Mononuclear cell (primary cell): ENCODE measurements around the gene KAZN. TPM values are rescaled to one million over a fixed set of nuclear protein-coding genes. Genes with fewer than 3 reads are reported as not detected.

ENCODE experiments used
- H3K27me3 ChIP-seq: 2 replicates; pipeline ENCODE4 v1.6.0; 2011; ENCODE audit warnings: low read length, control low read depth; ENCODE audit not compliant: insufficient read depth
- H3K4me1 ChIP-seq: 2 replicates; pipeline ENCODE4 v1.5.1; 2011; ENCODE audit warnings: mild to moderate bottlenecking, low read length, control low read depth; ENCODE audit not compliant: insufficient read depth
- H3K4me3 ChIP-seq: 2 replicates; pipeline ENCODE4 v1.5.1; 2011; ENCODE audit warnings: mild to moderate bottlenecking, low read length, moderate library complexity
- H3K9me3 ChIP-seq: 2 replicates; pipeline ENCODE4 v1.5.1; 2011; ENCODE audit warnings: low read depth, mild to moderate bottlenecking, control low read depth, low read length
- total RNA-seq: library from RNA; depleted of rRNA; stranded (reverse); fragments of >200 nt; gene quantifications from one replicate; pipeline ENCODE4 v1.2.3, GENCODE V29; 2012

KAZN gene
- total RNA-seq, 1 donor: 0.31 TPM

DNA sequence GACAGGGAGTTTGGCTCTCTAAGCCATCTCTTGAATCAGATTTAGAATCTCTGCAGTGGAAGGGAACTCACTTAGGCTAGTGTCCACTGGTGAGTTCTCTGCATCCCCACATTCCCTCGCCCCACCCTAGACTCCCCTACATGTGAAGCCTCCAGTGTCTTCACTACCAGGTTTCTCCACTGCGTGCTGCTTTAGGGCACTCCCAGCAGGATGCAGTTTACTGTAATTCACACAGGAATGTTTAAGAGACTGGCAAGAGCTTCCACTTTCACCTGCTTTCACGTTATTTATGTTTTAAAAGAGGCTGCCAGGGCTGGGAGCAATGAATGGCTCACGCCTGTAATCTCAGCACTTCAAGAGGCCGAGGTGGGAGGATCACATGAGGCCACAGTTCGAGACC lies 60.2 kb downstream of the KAZN start:
- no peaks in the 10 kb centered on the region for H3K9me3 ChIP-seq
- no peaks in the 10 kb centered on the region for H3K4me1 ChIP-seq
- H3K4me3 ChIP-seq: no peak overlapping the region
- no peaks in the 10 kb centered on the region for H3K27me3 ChIP-seq

DNA sequence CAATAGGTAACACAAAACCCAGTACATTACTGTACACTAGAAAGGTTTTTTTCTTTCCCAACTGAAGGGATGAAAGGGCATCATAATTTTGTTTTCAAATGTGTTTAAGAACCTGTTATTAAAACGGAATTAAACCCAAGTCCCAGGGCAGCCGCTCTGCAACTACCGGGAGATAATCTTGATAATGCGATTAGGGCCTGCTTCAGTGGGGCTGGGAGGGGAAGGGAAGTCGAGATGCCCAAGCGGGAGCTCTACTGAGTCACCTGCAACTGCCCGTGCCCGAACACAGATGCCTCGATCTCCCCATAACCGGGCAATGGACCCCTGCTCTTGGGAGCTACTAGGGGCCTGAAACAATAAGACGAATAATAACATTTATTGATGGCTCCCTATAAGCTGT lies 61.4 kb downstream of the KAZN start:
- no peak overlapping the region for H3K4me3 ChIP-seq
- H3K27me3 ChIP-seq: no peaks in the 10 kb centered on the region
- H3K9me3 ChIP-seq: no peaks in the 10 kb centered on the region
- H3K4me1 ChIP-seq: no peaks in the 10 kb centered on the region

DNA sequence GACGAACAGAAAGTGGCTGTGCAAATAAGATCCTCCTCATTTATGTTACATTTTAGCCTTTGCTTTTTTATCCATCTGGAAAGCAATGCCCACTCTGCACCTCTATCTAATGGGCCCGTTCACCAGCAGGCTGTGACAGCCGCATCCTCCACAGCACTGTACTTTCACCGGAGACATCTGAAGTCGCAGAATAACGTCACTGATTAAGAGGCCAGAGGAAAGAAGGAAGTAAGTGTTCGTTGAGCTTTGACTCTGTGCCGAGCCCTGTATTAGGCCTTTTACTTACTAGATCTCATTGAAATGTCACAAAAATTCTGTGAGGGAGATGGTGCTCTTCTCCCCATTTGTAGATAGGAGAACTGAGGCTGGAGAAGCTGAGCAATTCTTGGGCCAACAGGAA lies 62.3 kb downstream of the KAZN start:
- Histone ChIP-seq H3K4me3 (no peak overlapping the region), H3K27me3 (no peaks in the 10 kb centered on the region), H3K4me1 (no peaks in the 10 kb centered on the region), H3K9me3 (no peaks in the 10 kb centered on the region)

DNA sequence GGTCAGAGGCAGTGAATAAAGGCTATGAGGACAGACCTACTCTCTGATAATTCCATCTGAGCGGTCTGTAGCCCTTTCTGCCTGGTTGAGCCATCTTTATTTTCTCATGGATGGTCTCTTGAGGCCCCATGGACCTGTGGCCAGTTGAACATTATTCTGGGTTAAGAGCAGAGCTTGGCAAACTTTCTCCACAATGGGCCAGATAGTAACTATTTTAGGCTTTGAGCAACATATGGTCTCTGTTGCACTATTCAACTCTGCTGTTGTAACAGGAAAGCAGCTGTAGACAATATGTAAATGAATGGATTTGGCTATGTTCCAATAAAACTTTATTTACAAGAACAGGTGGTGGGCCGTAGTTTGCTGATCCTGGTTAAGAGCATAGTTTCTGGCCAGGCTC lies 62.7 kb downstream of the KAZN start:
- no peaks in the 10 kb centered on the region for H3K27me3 ChIP-seq
- H3K4me1 ChIP-seq: no peaks in the 10 kb centered on the region
- H3K4me3 ChIP-seq: no peak overlapping the region
- no peaks in the 10 kb centered on the region for H3K9me3 ChIP-seq

DNA sequence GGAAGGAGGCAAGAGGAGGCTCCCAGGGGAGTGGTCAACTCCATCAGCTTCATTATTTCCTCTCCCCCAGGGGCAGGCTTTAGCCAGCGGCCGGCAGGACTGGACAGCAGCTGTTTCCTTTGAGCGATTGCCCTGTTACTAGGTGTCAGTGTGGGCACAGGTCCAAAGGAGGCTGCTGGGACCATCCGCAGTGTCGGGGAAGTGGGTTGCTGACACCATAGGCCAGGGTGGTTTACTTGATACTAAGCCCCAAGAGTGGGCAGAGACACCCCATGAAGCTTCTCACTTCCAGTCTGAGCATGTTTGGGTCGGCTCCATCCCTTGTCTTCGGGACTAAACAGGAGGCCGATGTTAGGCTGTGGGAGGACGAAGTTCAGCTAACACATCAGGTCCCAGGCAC lies 63.6 kb downstream of the KAZN start:
- H3K4me1 ChIP-seq: no peaks in the 10 kb centered on the region
- no peak overlapping the region for H3K4me3 ChIP-seq
- no peaks in the 10 kb centered on the region for H3K9me3 ChIP-seq
- H3K27me3 ChIP-seq: no peaks in the 10 kb centered on the region

DNA sequence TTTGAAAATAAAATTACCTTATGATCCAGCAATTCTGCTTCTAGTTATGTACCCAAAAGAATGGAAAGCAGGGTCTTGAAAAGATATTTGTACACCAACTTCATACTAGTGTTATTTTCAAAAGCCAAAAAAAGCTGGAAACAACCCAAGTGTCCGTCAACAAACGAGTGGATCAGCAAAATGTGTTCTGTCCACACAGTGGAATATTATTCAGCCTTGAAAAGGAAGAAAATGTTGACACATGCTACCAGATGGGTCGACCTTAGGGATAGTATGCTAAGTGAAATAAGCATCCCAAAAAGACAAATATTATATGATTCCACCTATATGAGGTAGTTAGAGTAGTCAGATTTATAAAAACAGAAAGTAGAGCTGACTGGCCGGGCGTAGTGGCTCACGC lies 65.3 kb downstream of the KAZN start:
- no peaks in the 10 kb centered on the region for H3K27me3 ChIP-seq
- H3K4me1 ChIP-seq: no peaks in the 10 kb centered on the region
- no peaks in the 10 kb centered on the region for H3K9me3 ChIP-seq
- H3K4me3 ChIP-seq: no peak overlapping the region

DNA sequence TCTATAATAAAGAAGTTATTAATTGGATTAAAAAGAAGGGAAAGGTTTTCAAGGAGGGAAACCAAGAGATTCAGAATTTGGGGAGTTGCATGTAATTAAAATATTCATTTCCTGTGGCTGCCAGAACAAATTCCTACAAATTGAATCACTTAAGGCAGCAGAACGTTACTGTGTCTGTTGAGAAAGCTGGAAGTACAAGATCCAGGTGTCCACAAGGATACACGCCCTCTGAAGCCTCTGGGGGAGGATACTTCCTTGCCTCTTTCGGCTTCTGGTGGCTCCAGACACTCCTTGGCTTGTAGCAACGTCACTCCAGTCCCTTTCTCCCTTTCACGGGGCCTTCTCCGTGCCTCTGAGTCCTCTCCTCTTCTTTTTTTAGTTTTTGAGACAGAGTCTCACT lies 67.9 kb downstream of the KAZN start:
- Histone ChIP-seq H3K9me3 (no peaks in the 10 kb centered on the region), H3K4me1 (no peaks in the 10 kb centered on the region), H3K4me3 (no peak overlapping the region), H3K27me3 (no peaks in the 10 kb centered on the region)

DNA sequence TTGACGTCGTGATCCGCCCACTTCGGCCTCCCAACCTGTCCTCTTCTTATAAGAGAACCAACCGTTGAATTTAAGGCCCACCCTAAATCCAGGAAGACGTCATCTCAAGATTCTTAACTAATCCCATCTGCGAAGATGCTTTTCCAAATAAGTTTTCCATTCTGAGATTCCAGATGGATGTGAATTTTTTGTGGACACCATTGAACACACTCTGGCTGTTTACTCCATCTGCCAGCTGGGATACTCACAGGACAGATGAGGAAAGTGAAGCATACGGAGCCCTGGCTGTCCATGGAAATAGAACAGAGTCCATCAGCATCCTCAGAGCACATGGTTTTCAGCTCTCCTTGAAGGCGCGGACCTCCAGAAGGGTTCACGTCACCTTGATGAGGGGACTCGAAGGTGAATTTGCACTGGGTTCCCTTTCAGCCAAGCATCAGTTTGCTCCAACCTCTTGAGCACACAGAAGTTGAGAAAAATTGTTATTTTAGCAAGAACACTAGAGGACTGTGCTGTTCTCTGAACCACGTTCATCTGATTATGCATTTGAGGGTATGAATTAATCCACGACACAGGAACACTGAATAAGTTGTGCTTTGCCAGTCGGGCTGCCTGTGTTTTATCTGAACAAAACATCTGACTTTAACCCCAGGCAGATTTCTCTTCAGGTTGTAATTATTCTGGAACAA lies 68.6 kb downstream of the KAZN start:
- no peaks in the 10 kb centered on the region for H3K27me3 ChIP-seq
- H3K9me3 ChIP-seq: no peaks in the 10 kb centered on the region
- no peaks in the 10 kb centered on the region for H3K4me1 ChIP-seq
- no peak overlapping the region for H3K4me3 ChIP-seq

DNA sequence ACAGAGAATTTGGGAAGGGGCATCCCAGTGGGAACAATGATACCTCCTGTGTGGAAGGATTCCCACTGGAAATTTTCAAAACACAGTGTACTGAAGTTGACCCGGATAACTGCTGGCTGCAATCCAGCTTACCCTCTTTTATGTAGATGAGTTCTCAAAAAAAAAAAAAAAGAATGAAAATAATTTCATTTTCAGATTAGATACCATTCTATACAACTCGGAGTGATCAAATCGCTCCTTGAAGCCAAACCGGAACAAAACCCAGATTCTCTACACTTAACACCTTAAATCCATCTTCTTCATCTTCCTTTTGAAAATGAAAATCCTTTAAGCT lies 69.1 kb downstream of the KAZN start:
- Histone ChIP-seq H3K9me3 (no peaks in the 10 kb centered on the region), H3K4me1 (no peaks in the 10 kb centered on the region), H3K27me3 (no peaks in the 10 kb centered on the region), H3K4me3 (no peak overlapping the region)

DNA sequence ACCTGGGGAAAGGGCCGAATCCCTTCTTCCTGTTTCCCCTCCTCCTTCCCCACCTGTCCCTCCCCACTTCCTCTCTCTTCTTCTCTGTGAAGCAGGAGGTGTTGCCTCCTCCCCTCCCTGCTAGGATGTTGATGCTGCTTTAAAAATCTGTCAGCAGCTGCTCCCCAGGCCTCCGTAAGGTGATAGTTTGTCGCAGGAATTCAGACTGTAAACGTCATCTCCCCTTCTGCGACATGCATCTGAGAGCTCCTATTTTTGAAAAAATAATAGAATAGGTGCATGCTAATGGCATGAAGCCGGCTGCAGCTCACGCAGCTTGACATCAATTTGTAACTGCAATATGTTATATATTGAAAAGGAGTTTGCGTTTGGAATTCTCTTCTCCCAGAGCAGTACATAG lies 70.1 kb downstream of the KAZN start:
- H3K9me3 ChIP-seq: no peaks in the 10 kb centered on the region
- H3K27me3 ChIP-seq: no peaks in the 10 kb centered on the region
- H3K4me1 ChIP-seq: no peaks in the 10 kb centered on the region
- H3K4me3 ChIP-seq: no peak overlapping the region

DNA sequence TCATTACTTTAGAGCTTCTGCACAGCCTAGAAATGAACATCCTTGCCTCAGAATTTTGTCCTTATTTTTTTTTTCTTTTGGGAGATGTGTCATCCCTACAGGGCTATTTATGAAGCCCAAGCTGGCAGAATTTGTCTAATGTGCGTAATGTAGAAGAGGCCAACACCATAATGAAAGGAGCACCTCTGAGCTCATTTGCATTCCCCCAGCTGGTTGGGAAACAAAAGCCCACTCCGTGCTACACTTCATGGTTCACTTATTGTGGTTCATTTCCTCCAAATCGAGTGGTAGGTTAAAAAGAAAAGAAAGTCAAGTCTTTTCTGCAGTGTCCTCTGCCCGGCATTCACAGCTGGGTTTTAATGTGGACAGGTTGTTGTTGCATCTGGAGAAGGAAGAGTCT lies 73.5 kb downstream of the KAZN start:
- Histone ChIP-seq H3K9me3 (no peaks in the 10 kb centered on the region), H3K4me3 (no peak overlapping the region), H3K4me1 (no peaks in the 10 kb centered on the region), H3K27me3 (no peaks in the 10 kb centered on the region)

DNA sequence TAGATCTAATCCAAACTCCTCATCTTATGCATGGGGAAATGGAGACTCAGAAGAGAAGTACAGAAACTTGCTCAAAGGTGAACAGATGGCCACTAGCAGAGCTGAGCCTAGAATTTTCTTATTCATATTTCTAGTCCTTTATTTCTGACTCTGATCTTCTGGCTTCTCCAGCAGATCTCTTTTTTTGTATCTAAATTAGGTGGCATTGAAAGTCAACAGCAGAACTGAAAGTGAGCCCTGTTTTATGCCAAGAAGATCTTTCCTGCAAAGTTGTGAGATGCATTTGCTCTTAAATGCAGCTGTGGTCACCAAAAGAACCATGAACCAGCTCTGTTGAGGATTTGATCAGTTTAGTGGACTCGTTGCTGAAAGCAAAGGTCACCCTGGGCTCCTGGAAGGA lies 75.5 kb downstream of the KAZN start:
- H3K4me3 ChIP-seq: no peak overlapping the region
- no peaks in the 10 kb centered on the region for H3K27me3 ChIP-seq
- H3K4me1 ChIP-seq: no peaks in the 10 kb centered on the region
- H3K9me3 ChIP-seq: no peaks in the 10 kb centered on the region

DNA sequence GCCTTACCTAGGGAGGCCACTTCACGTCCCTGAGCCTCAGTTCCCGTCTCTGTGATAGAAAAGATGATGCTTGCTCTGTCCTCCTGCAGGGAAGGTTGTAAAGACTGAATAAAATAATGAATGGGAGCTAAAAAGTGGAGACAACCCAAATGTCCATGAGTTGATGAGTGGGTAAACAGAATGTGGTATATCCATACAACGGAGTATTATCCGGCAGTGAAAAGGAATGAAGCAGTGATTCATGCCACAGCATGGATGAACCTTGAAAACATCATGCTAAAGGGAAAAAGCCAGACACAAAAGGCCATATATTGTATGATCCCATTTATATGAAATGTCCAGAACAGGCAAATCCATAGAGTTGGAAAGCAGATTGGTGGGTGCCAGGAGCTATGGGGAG lies 77.9 kb downstream of the KAZN start:
- Histone ChIP-seq H3K9me3 (no peaks in the 10 kb centered on the region), H3K27me3 (no peaks in the 10 kb centered on the region), H3K4me1 (no peaks in the 10 kb centered on the region), H3K4me3 (no peak overlapping the region)

DNA sequence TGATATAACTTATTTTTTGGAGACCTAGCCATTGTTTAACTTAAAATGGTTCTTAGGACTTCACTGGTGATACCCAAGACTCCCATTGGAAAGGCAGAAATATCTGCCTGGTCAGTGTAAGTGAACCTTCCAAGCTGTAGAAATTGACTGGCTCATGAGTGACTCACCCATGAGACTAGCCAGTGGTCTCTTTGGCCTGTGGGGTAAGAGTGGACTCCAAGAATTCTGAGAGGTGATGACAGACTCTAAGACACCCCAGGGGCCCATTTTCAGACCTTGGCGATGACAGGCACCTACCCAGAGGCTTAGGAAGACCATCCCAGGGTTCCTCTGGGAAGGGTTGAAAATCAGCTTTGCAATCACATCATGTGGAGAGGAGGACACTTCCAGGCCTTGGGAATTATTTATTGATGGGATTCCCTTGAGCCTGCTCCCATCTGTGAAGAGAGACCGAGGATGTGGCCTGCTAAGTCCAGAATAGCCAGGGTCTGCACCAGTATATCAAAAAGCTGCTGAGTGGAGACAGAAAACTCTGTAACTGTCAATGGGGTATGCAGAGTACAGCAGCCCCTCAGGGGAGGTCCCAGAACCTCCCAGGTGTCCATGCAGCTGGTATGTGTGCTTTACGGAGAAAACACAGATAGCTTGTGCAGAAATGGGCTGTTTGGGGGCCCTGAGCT lies 78.9 kb downstream of the KAZN start:
- Histone ChIP-seq H3K4me3 (no peak overlapping the region), H3K27me3 (no peaks in the 10 kb centered on the region), H3K9me3 (no peaks in the 10 kb centered on the region), H3K4me1 (no peaks in the 10 kb centered on the region)

DNA sequence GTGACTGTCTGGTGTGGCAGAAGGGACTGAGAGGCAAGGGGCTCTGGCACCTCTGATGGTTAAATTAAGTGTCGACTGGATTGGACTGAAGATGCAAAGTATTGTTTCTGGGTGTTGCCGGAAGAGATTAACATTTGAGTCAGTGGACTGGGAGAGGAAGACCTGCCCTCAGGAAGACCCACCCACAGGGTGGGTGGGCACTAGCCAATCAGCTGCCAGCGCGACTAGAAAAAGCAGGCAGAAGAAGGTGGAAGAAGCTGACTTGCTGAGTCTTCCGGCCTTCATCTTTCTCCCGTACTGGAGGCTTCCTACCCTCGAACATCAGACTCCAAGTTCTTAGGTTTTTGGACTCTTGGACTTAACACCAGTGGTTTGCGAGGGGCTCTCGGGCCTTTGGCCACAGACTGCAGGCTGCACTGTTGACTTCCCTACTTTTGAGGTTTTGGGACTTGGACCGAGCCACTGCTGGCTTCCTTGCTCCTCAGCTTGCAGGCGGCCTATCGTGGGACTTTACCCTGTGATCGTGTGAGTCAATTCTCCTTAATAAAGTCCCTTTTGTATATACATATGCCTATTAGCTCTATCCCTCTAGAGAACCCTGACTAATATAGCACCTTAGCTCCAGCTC lies 79.6 kb downstream of the KAZN start:
- H3K9me3 ChIP-seq: no peaks in the 10 kb centered on the region

More for the DNA sequence above, 79.6 kb downstream of the KAZN start:
- H3K4me3 ChIP-seq: no peak overlapping the region
- no peaks in the 10 kb centered on the region for H3K4me1 ChIP-seq
- H3K27me3 ChIP-seq: no peaks in the 10 kb centered on the region
